Hippocampal formation (tissue), 2 donors: ENCODE measurements around the gene RAB11A.

ENCODE experiments used
- DNase-seq, 2 donors: peaks; one replicate each; lab custom pipeline; 2025; lab: John Stamatoyannopoulos, UW

Gene RAB11A

GRCh38 chr15:65917936-65918335, 48.6 kb downstream of the RAB11A start:
- DNase-seq: no peak

DNA sequence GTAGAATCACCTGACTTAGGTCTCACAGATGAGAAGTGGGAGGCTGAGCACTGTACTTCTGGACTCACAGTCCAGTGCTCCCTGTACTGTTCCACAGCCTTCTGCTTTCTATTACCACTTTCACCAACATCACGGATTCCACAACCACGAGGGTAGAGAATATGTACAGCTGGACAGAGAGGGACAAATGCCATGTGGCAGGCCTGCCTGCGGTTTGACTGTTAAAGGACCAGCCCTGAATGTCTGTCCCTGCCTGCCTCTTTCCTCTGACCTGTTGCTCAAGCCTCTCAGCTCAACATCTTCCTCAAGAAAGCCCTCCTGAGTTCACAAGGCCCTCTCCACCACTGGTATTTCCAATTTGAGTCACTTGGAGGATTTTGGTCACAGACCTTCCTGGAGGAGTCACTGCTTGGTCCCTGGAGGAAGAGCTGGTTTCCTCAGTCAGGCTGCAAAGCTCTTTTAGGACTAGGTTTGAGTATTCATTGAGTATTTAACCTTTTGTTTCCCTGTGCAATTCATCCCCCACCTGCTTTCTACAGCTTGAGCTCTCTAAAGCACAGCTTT, 49.1 kb downstream of the RAB11A start:
- DNase-seq: no peak

DNA sequence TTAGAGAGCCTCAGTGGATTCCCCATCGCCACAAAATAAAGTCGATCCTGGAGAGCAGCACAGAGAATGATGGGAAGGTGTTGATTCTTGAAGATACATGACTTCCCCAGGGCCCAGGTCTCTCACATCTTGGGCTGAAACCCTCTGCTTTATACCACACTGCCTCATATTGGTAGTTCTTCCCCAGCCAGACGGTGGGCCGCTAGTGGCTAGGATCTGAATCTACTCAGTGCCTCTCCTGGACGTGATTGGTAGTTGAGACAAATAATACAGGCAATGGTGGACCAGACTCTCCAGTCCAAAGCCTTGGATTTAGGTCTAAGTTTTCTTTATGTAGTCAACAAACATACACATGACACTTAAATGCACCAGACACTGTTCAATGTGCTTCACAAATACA, 49.7 kb downstream of the RAB11A start:
- no peak for DNase-seq

DNA sequence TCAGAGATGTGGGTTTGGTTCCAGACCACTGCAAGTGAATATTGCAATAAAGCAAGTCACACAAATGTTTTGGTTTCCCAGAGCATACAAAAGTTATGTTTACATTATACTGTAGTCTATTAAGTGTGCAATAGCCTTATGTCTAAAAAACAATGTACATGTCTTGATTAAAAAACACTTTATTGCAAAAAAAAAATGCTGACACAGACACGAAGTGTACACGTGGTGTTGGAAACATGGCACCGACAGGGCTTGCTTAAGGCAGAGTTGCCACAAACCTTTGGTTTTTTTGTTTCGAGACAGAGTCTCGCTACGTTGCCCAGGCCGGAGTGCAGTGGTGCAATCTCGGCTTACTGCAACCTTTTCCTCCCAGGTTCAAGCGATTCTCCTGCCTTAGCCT, 50.1 kb downstream of the RAB11A start:
- no peak for DNase-seq

DNA sequence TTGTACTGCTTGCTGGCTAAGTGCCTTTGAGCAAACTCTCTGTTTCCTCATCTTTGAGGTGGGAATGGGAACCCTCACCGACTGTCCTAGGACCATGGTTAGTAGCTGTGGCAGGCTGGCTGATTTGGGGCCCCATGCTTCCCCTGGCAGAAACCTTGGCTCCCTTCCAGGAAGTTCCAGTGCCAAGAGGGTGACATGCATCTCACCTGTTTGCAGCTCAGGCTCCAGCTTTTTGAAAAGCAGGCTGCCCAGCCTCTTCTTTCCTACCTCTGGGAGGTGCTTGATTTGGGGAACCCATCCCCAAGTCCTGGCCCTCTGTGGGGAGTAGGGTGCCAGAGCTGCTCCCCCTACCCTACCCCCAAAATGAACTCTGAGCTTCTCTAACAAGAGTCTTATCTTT, 50.8 kb downstream of the RAB11A start:
- no peak for DNase-seq

GRCh38 chr15:65920825-65921309, 51.6 kb downstream of the RAB11A start:
- no peak for DNase-seq

- peak; percentile 26 to 33 for DNase-seq
These were observed 52.5 kb downstream of the RAB11A start for GRCh38 chr15:65921780-65922179.

DNA sequence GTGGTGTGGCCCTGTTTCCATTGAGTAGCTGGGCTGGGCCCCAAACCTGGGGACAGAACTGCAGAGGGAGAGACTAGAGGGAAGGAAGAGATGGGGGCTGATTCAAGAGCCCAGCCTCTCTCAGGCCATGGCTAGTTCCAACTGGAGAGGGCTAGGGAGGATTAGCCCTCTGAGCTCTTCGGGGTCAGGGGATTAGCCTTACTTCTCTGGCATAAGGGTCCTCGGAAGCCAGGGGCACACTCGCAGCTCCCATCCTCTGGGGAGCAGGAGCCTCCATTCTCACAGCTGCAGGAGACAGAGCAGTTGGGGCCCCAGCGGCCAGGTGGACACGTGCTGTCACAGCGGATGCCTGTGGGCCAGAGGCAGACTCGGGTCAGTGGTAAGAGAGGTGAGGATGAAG, 53.3 kb downstream of the RAB11A start:
- no peak for DNase-seq

DNA sequence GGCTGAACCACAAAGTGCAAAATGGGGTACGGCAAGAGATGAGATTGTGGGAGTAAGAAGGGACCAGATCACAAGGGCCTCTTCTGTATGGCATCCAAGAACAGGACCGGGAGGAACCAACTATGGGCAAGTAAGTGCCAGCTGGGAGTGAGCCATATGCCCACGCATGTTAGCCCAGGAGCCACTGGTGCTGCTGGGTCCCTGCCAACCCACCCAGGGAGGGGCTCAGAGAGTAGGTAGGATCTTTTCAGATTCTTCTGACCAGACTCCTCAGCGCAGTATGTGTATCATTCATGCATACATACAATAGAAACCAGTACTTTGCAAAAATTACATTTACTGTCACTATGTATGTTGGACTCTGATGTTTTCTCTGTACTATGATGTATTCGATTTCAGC, 54.0 kb downstream of the RAB11A start:
- no peak for DNase-seq

DNA sequence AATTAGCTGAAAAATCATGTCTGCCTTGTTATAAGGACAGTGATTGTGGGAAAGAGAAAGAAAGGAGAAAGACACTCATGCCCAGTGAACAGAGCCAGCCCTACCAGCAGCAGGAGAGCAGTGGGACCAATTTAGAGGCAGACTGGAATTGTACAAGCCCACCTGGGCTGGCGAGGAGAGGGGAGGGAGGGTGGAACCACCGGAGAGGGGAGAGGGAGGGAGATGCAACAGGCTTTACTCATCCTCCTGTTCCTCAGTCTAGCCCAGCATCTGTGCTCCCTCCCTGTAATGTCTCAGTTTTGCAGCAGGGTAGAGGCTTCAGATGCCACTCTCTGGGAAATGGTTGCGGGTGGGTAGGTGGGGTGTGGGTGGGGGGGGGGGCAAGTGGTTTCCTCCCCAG, 54.7 kb downstream of the RAB11A start:
- no peak for DNase-seq

DNA sequence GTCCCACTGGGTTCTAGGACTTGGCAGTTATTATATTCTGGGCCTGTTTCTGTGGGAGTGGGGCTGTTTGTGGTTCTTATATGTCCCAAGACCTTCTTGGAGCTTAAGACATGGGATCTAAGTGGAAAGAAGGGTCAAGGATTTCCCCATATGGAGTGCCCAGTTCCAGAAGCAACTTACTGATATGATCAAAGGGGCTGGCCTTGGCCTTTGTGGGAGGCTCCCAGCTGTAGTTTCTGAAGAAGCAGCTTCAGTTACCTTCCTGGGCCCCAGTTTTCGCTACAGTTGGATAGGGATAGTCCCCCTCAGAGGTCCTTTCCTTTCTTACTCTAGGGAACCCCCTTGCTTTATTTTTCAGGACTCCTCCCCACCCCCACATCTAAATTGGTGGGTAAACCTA, 56.0 kb downstream of the RAB11A start:
- no peak for DNase-seq

DNA sequence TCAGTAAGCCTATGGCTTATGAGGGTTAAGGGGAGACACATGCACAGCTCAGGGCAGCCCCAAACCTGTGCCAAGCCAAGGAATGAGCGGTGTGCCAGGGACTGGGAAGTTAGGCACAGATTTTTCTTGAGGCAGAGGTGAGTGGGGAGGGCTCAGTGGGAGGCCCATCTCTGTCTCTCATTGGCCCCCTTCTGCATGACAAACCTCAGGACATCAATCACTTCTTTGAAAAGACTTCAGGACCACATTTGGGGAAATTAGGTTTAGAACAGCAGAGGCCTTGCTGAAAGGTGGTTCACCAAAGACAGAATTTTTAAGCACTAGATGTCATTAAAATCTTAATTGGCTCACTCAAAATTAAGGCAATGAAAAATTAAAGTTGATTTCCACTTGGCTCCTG, 57.2 kb downstream of the RAB11A start:
- no peak for DNase-seq

GRCh38 chr15:65926899-65927298, 57.6 kb downstream of the RAB11A start:
- no peak for DNase-seq

DNA sequence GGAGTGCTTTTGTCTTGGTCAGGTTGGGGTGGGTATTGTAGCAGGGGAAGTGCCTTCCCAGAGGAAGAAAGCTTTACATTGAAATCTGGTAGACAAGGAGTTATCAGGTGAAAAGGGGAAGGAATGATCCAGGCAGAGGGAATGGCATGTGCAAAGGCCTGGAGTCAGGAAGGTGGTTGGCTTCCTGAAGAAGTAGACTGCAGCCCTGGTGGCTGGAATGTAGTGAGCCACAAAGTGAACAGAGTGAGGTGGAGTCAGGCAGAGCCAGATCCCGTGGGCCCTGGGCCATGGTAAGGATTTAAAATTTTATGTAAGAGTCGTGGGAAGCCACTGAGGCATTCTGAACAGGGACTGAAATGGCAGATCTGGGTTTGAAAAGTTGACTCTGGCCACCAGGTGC, 58.3 kb downstream of the RAB11A start:
- DNase-seq: no peak

DNA sequence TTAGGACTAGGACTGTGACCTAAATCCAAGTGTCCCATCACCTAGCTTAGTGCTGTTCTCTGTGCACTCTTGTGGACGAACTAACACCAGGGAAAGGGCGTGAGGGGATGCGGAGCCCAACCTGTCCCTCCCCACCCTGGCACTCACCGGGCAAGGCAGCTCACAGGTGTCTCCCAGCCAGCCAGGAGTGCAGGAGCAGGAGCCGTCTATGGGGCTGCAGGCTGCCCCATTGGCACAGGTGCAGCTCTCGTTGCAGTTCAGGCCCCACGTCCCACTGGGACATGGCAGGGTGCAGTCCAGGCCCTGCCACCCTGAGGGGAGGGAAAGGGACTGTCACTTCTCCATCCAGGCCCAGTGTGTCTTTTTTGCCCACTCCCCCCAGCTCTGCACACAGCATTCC, 60.3 kb downstream of the RAB11A start:
- DNase-seq: no peak

DNA sequence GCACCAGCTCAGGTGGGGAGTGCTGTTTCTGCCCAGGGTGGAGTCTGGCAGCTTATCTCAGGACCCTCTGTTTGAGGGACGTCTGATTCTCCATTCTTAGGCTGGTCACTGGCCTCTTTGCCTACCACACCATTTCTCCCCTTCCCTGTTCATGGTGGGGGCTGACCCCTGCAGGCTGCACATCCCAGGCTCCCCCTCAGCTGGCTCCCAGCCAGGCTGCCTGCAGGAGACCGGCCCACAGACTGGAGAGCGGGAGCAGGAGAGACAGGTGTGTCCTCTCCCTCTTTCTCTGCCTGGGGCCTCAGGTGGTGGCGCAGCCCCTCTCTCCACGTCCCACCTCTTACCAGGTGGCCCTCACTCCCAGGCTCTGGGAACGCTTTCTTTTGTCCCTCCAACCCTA, 60.8 kb downstream of the RAB11A start:
- DNase-seq: no peak

DNA sequence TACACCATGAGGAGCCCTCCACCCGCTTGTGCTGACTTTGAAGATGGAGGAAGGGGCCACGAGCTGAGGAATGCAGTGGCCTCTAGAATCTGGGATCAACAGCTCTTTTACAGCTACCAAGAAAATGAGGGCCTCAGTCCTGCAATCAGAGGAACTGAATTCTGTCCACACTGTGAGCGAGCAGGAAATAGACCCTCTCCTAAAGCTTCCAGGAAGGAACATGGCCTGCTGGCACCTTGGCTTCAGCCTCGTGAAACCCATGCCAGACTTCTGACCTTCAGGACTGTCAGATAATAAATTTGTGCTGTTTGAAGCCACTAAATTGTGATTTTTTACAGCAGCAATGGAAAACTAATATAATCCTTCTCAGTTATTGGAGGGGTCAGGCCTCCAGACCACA, 61.9 kb downstream of the RAB11A start:
- no peak for DNase-seq

GRCh38 chr15:65935391-65935790, 66.1 kb downstream of the RAB11A start:
- no peak for DNase-seq

DNA sequence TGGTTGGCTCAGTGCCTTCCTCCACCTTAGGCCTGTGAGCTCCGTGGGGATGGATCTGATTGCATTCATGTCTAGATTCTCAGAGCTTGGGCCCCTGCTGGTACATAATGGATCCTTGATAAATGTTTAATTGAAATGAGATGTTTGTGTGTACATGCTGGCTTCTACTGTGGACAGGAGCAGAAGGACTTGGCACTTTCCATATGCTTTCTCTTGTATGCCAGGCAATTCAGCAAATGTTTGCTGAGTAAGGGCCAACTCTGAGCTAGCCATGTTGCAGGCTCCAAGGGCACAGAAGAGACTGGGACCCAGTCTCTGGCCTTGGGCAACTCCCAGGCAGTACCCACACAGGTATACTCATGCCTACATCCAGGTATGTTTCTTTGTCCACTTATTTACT, 67.0 kb downstream of the RAB11A start:
- no peak for DNase-seq

DNA sequence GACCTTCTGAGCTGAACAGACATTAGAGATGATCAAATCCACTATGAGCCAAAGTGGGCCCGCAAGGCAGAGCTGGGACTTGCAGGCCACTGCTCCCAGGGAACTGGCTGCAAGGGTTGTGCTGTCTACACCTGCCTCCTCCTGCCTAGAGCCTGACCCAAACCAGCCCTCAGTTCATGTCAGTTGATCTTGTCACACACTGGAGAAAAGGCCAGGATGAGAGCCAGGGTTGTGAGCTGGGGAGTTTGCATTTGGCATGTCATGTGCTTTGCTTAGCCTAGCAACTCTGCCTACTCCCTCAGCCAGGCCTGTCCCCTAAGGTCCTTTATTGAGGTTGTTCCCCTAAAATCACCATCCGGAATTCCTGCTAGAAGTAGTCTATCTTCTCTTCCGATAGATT, 67.8 kb downstream of the RAB11A start:
- no peak for DNase-seq

DNA sequence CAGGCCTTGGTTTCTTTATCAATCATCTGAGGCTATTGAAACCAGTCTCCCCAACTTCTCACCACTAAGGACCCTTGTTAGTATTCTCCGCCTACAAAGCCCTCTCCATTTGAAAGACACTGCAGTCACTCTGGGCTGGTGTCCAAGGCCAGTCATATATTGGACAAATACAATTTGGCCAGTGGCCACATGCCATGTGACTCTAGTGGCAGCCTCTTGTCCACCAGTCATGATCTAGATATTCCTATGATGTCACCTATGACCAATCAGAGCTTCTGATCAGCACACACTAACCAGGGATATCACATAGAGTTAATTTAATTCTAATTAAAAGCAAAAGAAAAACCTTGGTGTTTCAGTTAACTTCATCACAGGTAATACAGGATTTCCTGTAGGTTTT, 68.2 kb downstream of the RAB11A start:
- DNase-seq: peak in 1 of 2 donors; percentile 36

DNA sequence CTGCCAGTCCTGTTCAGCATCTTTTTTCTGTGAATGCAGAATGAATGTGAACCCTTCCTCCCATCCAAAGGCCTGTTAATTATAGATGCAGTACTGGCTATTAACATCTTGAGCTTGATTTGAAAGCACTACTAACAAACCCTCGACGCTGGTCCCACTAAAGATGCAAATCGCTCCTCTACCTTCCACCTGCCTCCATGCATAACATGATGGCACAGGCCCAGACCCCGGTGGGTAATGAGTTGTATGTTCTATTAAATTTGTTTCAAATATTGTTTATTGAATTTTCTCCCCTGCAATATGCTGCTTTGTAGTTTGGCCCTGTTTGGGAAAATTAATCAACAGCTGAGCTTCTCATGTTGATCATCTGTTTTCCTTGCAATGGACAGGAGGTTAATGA, 69.3 kb downstream of the RAB11A start:
- no peak for DNase-seq

DNA sequence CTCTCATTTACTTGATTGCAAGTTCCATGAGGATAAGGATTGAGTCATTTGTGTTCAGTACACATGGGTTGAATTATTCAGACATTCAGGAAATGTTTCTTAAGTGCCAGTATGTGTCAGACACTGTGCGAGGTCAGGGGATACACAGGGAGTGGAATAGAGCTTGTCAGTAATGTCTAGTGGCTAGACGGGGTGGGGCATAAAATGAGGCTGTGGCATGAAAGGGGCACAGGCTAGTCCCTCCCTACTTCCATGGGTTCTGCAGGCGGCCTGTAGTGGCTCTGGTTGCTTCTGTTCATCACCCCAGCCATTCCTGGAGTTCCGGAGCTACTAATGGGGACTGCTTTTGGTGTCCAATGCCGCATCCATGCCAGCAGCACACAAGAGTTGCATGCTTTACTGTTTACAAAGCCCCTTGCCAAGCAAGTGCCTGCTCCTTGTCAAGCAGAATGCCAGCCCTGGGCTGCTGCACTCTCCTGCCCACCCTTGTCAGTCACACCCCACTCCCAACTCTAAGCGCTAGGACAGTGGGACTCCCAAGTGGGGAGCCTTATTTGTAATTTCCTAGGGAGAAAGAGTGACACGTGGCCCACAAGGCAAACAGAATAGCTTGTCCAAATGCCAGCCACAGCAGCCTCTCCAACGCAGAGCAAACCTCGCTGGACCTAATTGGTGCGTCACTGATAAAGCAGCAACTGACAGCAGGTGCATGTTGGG, 70.8 kb downstream of the RAB11A start:
- DNase-seq: no peak

DNA sequence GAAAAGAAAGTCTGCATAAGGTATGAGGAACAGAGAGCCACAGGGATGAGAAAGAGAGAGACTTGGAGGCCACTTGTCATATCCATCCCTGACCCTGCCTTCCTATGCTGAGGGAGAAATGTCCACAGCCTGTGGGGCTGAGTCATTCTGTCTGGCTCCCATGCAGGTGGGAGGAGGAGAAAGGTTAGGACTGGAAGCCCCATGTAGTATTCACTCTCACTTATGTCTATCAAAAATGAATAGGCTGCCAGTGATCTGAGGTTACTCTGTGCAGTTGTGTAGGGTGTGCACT, 71.3 kb downstream of the RAB11A start:
- DNase-seq: no peak
